Endothelial cell of umbilical vein (primary cell): Measurements from ENCODE around the gene ARHGAP18. TPM values are rescaled to one million over a fixed set of nuclear protein-coding genes. Genes with fewer than 3 reads are reported as not detected.

Experiments
- BruUV-seq: library from RNA; stranded (reverse); fragments of 400-500 nt; replicated peaks from 2 replicates; lab custom pipeline; 2021; lab: Mats Ljungman, UMichigan
- CTCF ChIA-PET: fragments of 300-600, 350-600 bp; sonication (Branson Sonifier 250); formaldehyde crosslinking; loops from one replicate; lab custom pipeline; 2021; ENCODE audit warnings: antibody characterized with exemption, inconsistent platforms; lab: Charles Lee
- POLR2A ChIA-PET: fragments of 300-600, 350-600 bp; sonication (Branson Sonifier 250); formaldehyde crosslinking; loops from one replicate; lab custom pipeline; 2021; ENCODE audit warnings: antibody characterized with exemption, inconsistent platforms; lab: Charles Lee
- DNase-seq: peaks from one replicate; pipeline ENCODE4 v3.0.0-alpha.2; 2011; ENCODE audit warnings: low read depth, low spot score
- FAIRE-seq: peaks from 2 replicates; lab custom pipeline; 2011; peaks lifted over from hg19 to GRCh38; lab: Jason Lieb, UNC
- H2AFZ ChIP-seq: 2 replicates; pipeline ENCODE4 v1.6.0; 2012; ENCODE audit warnings: low read depth, low read length, control low read depth, inconsistent platforms
- H3K27ac ChIP-seq: 2 replicates; pipeline ENCODE4 v1.5.1; 2011; ENCODE audit warnings: low read depth, mild to moderate bottlenecking, control low read depth, low read length, moderate library complexity; ENCODE audit not compliant: insufficient read depth
- H3K27me3 ChIP-seq, 2 experiments: 2 replicates each; pipeline versions ENCODE4 v1.6.0 to v1.6.1; 2011; ENCODE audit warnings: low read length in 2 of 2, mixed read lengths in 1 of 2; ENCODE audit not compliant: control insufficient read depth in 2 of 2, insufficient read depth in 2 of 2
- H3K36me3 ChIP-seq, 2 experiments: 2 replicates in 1 of 2; 3 replicates in 1 of 2; pipeline ENCODE4 v1.5.1; 2011; ENCODE audit warnings: low read length in 2 of 2, mild to moderate bottlenecking in 1 of 2, moderate library complexity in 1 of 2; ENCODE audit not compliant: control insufficient read depth in 2 of 2, insufficient read depth in 2 of 2; ENCODE audit errors: extremely low read depth in 1 of 2
- H3K4me1 ChIP-seq: 3 replicates; pipeline ENCODE4 v1.5.1; 2011; ENCODE audit warnings: mild to moderate bottlenecking, low read length; ENCODE audit not compliant: control insufficient read depth, insufficient read depth; ENCODE audit errors: extremely low read depth
- H3K4me2 ChIP-seq: 2 replicates; pipeline ENCODE4 v1.6.1; 2011; ENCODE audit warnings: low read length, control low read depth, mixed read lengths; ENCODE audit not compliant: insufficient read depth
- H3K4me3 ChIP-seq, 3 experiments: fragments of 200-600 bp in 1 of 3; sonication (generic), shearing (Covaris generic) in 1 of 3; replicated peaks in 1 of 3; 2 replicates each; pipeline ENCODE4 v1.5.1; 2011 to 2016; ENCODE audit warnings: control low read depth in 3 of 3, low read length in 3 of 3, mild to moderate bottlenecking in 2 of 3, inconsistent platforms in 1 of 3, low read depth in 1 of 3, moderate library complexity in 1 of 3; ENCODE audit not compliant: insufficient read depth in 1 of 3
- H3K79me2 ChIP-seq: 2 replicates; pipeline ENCODE4 v1.6.0; 2012; ENCODE audit warnings: low read length, inconsistent platforms; ENCODE audit not compliant: control insufficient read depth, insufficient read depth
- H3K9ac ChIP-seq: replicated peaks from 2 replicates; pipeline ENCODE3; 2011; ENCODE audit warnings: low read length, control low read depth; ENCODE audit not compliant: insufficient read depth; ENCODE audit errors: extremely low read depth
- H3K9me1 ChIP-seq: replicated peaks from 3 replicates; pipeline ENCODE4 v1.6.0; 2011; ENCODE audit warnings: mild to moderate bottlenecking, low read length; ENCODE audit not compliant: control insufficient read depth, insufficient read depth; ENCODE audit errors: extremely low read depth
- H3K9me3 ChIP-seq: replicated peaks from 2 replicates; pipeline ENCODE4 v1.5.1; 2012; ENCODE audit warnings: low read length, inconsistent platforms; ENCODE audit not compliant: control insufficient read depth, insufficient read depth
- H4K20me1 ChIP-seq: replicated peaks from 2 replicates; pipeline ENCODE3; 2011; ENCODE audit warnings: mild to moderate bottlenecking, low read length; ENCODE audit not compliant: control insufficient read depth, insufficient read depth; ENCODE audit errors: extremely low read depth
- EZH2 ChIP-seq: IDR thresholded peaks from 2 replicates; pipeline ENCODE4 v1.6.1; 2012; ENCODE audit warnings: borderline replicate concordance, low read depth, mild to moderate bottlenecking, moderate library complexity, low read length, inconsistent platforms; ENCODE audit not compliant: severe bottlenecking
- FOS ChIP-seq: IDR thresholded peaks from 2 replicates; pipeline ENCODE4 v1.6.1; 2011; ENCODE audit warnings: mild to moderate bottlenecking, low read length, moderate library complexity, borderline replicate concordance; ENCODE audit not compliant: insufficient read depth
- GATA2 ChIP-seq: IDR thresholded peaks from 2 replicates; pipeline ENCODE4 v1.7.0; 2011; ENCODE audit warnings: low read depth, mild to moderate bottlenecking, moderate library complexity, mixed read lengths, low read length; ENCODE audit not compliant: insufficient read length, insufficient read depth
- JUN ChIP-seq: IDR thresholded peaks from 2 replicates; pipeline ENCODE4 v1.6.1; 2011; ENCODE audit warnings: borderline replicate concordance, low read depth; ENCODE audit not compliant: insufficient read length, insufficient read depth
- MAX ChIP-seq: IDR thresholded peaks from 2 replicates; pipeline ENCODE4 v1.6.1; 2011; ENCODE audit not compliant: insufficient read depth, insufficient read length
- MYC ChIP-seq: IDR thresholded peaks from one replicate; pipeline ENCODE4 v1.6.1; 2011; ENCODE audit warnings: mild to moderate bottlenecking, low read depth, low read length
- POLR2A ChIP-seq: IDR thresholded peaks from 2 replicates; pipeline ENCODE4 v1.6.1; 2012; ENCODE audit warnings: low read depth, mild to moderate bottlenecking, control low read depth, low read length
- POLR2AphosphoS5 ChIP-seq: IDR thresholded peaks from 2 replicates; pipeline ENCODE4 v1.6.1; 2012; ENCODE audit warnings: low read depth, mild to moderate bottlenecking, control low read depth, low read length, moderate library complexity; ENCODE audit not compliant: insufficient read depth
- dilution Hi-C: fragments of 300-500 bp; cut with MboI; formaldehyde crosslinking; loops from one replicate; pipeline ENCODE4 v1.15.0; 2019; ENCODE audit warnings: low sequenced_read_pairs; ENCODE audit not compliant: extremely low pct_ligation_motif_present
- intact Hi-C: fragments of 100-400 bp; cut with micrococcal nuclease; formaldehyde crosslinking; loops from one replicate; pipeline ENCODE4 v1.10.0; 2022
- polyA plus RNA-seq, 4 experiments: library from polyadenylated mRNA; depleted of rRNA in 3 of 4; stranded (reverse) in 3 of 4; unstranded in 1 of 4; fragments of >200 nt; gene quantifications; 2 replicates each; pipeline versions ENCODE4 v1.2.1 to v1.2.3, GENCODE V29; 2011 to 2012; ENCODE audit warnings: missing spikeins in 1 of 4
- total RNA-seq: library from RNA; stranded (reverse); gene quantifications from 2 replicates; pipeline ENCODE4 v1.2.3, GENCODE V29; 2021
- TF ChIP-seq, protein P1 (sequence below), 2 donors: IDR thresholded peaks; 1 replicate in 1 of 2; 2 replicates in 1 of 2; pipeline ENCODE4 v1.5.1; 2011; ENCODE audit warnings: low read length in 2 of 2, mild to moderate bottlenecking in 2 of 2, moderate library complexity in 2 of 2, control low read depth in 1 of 2, inconsistent platforms in 1 of 2, low read depth in 1 of 2; ENCODE audit not compliant: insufficient read depth in 1 of 2; ENCODE audit errors: extremely low read depth in 1 of 2

ARHGAP18 gene
- total and polyA plus RNA-seq, 2 donors (not counting 3 experiments of a cell fraction or from before 2014, with no cell fraction given): 13.1 to 86.1 TPM

GRCh38 chr6:129677620-129678325 is 32.2 kb downstream of the ARHGAP18 start:
- no peaks in the 10 kb centered on the region for H4K20me1 ChIP-seq
- BruUV-seq: no TSS peak
- H3K36me3 ChIP-seq: peaks cover 0 to 3% of the 10 kb centered on the region in 2 experiments
- intact Hi-C loops: no loop called here
- TF ChIP-seq GATA2 (no peak), POLR2A (no peak), POLR2AphosphoS5 (no peak), JUN (no peak), EZH2 (no peak), MYC (no peak), MAX (no peak), FOS (no peak)
- TF ChIP-seq, protein P1, sequence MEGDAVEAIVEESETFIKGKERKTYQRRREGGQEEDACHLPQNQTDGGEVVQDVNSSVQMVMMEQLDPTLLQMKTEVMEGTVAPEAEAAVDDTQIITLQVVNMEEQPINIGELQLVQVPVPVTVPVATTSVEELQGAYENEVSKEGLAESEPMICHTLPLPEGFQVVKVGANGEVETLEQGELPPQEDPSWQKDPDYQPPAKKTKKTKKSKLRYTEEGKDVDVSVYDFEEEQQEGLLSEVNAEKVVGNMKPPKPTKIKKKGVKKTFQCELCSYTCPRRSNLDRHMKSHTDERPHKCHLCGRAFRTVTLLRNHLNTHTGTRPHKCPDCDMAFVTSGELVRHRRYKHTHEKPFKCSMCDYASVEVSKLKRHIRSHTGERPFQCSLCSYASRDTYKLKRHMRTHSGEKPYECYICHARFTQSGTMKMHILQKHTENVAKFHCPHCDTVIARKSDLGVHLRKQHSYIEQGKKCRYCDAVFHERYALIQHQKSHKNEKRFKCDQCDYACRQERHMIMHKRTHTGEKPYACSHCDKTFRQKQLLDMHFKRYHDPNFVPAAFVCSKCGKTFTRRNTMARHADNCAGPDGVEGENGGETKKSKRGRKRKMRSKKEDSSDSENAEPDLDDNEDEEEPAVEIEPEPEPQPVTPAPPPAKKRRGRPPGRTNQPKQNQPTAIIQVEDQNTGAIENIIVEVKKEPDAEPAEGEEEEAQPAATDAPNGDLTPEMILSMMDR (IDR thresholded peaks at IDR 0.05; ENCODE audit: extremely low read depth in 1 of 2, insufficient read depth in 1 of 2, low read depth in 1 of 2, low read length in 2 of 2): no peak
- no peak overlapping the region for H3K4me3 ChIP-seq
- no peak overlapping the region for H3K9ac ChIP-seq
- no peaks in the 10 kb centered on the region for H3K27me3 ChIP-seq
- H2AFZ ChIP-seq: no peak overlapping the region
- H3K79me2 ChIP-seq: peaks cover 76% of the 10 kb centered on the region
- H3K4me1 ChIP-seq: peaks cover 83% of the 10 kb centered on the region
- FAIRE-seq: peak; percentile 15
- ChIA-PET POLR2A (no interaction called here), CTCF (interaction anchor here (0.7 to 1.3 kb wide), 3 partner anchors 13 to 40 kb away, joined by 3 to 4 read pairs (median 3); partner anchors contain the start of gene ARHGAP18)
- dilution Hi-C loops: no loop called here
- peak; percentile 58 for DNase-seq
- no peaks in the 10 kb centered on the region for H3K9me1 ChIP-seq
- no peaks in the 10 kb centered on the region for H3K9me3 ChIP-seq
- peak overlapping the region; percentile 1 for H3K4me2 ChIP-seq
- peak overlapping the region; percentile 75 for H3K27ac ChIP-seq
